HepG2 (cell line): ENCODE measurements around the gene AWAT1. TPM values are rescaled to one million over a fixed set of nuclear protein-coding genes. Genes with fewer than 3 reads are reported as not detected.
A peak's percentile ranks its signal among the peaks of the same experiment; 100 is the strongest.

Experiments
- ATAC-seq: fragments of 200-7000 bp; cut with Tn5 transposase; 3 replicates; pipeline ENCODE4 v1.9.1; 2020; ENCODE audit warnings: mild to moderate bottlenecking, moderate library complexity
- BruUV-seq: library from RNA; stranded (reverse); fragments of 400-500 nt; replicated peaks from 2 replicates; lab custom pipeline; 2021; lab: Mats Ljungman, UMichigan
- CTCF ChIA-PET: fragments of 300-600 bp; formaldehyde crosslinking; extraction: SDS; loops from one replicate; lab custom pipeline; 2021; ENCODE audit warnings: low total read pairs, inconsistent platforms, low intra/inter-chr PET ratio; lab: Yijun Ruan, JAX
- POLR2A ChIA-PET: fragments of 350-600 bp; sonication (Branson Sonifier 250); formaldehyde crosslinking; loops from one replicate; lab custom pipeline; 2020; ENCODE audit warnings: antibody characterized with exemption, inconsistent platforms; lab: Yijun Ruan, JAX
- DNase-seq: peaks from one replicate; pipeline ENCODE4 v3.0.0-alpha.2; 2015; ENCODE audit warnings: low spot score
- FAIRE-seq: peaks from 3 replicates; lab custom pipeline; 2011; peaks lifted over from hg19 to GRCh38; lab: Jason Lieb, UNC
- H2AFZ ChIP-seq: one replicate; pipeline ENCODE4 v1.6.1; 2011; ENCODE audit warnings: low read length, inconsistent platforms
- H3K27ac ChIP-seq: fragments of 300-600 bp; 3 replicates; pipeline ENCODE4 v1.8.0; 2011; ENCODE audit warnings: mixed run types, mild to moderate bottlenecking, mixed read lengths, low read length, inconsistent platforms; ENCODE audit not compliant: insufficient read depth; ENCODE audit errors: extremely low read length
- H3K27me3 ChIP-seq, 2 experiments: fragments of 200-600 bp in 1 of 2; 2 replicates in 1 of 2; 3 replicates in 1 of 2; pipeline versions ENCODE4 v1.6.0 to v1.8.0; 2011; ENCODE audit warnings: low read length in 2 of 2, mild to moderate bottlenecking in 2 of 2, moderate library complexity in 2 of 2, inconsistent platforms in 1 of 2; ENCODE audit not compliant: insufficient read depth in 2 of 2, control insufficient read depth in 1 of 2
- H3K36me3 ChIP-seq, 2 experiments: fragments of 200-600 bp in 1 of 2; replicated peaks in 1 of 2; 2 replicates in 1 of 2; 3 replicates in 1 of 2; pipeline versions ENCODE4 v1.5.1 to v1.8.0; 2011; ENCODE audit warnings: low read length in 2 of 2, inconsistent platforms in 1 of 2; ENCODE audit not compliant: insufficient read depth in 2 of 2, control insufficient read depth in 1 of 2
- H3K4me1 ChIP-seq: 2 replicates; pipeline ENCODE4 v1.5.1; 2012; ENCODE audit warnings: low read length, inconsistent platforms; ENCODE audit not compliant: insufficient read depth
- H3K4me2 ChIP-seq: 2 replicates; pipeline ENCODE4 v1.6.0; 2011; ENCODE audit warnings: low read depth, low read length, inconsistent platforms
- H3K4me3 ChIP-seq, 3 experiments: fragments of 200-600 bp in 1 of 3; sonication (generic), shearing (Covaris generic) in 1 of 3; replicated peaks in 1 of 3; 2 replicates each; pipeline ENCODE4 v1.5.1; 2011 to 2016; ENCODE audit warnings: low read length in 3 of 3, inconsistent platforms in 2 of 3, low read depth in 2 of 3, mild to moderate bottlenecking in 2 of 3, control low read depth in 1 of 3, mixed read lengths in 1 of 3; ENCODE audit not compliant: insufficient read depth in 1 of 3
- H3K79me2 ChIP-seq: one replicate; pipeline ENCODE4 v1.6.1; 2011; ENCODE audit warnings: low read length, inconsistent platforms; ENCODE audit not compliant: insufficient read depth
- H3K9ac ChIP-seq: 2 replicates; pipeline ENCODE4 v1.6.0; 2011; ENCODE audit warnings: mild to moderate bottlenecking, low read depth, low read length, inconsistent platforms; ENCODE audit not compliant: insufficient read depth
- H3K9me3 ChIP-seq: 2 replicates; pipeline ENCODE4 v1.5.1; 2012; ENCODE audit warnings: mild to moderate bottlenecking, low read length
- H4K20me1 ChIP-seq: 2 replicates; pipeline ENCODE4 v1.6.0; 2011; ENCODE audit warnings: inconsistent platforms, mild to moderate bottlenecking, low read length, moderate library complexity; ENCODE audit not compliant: insufficient read depth
- SMAD9 ChIP-seq: sonication (generic); formaldehyde crosslinking; IDR thresholded peaks from 2 replicates; pipeline ENCODE4 v1.5.1; 2020; ENCODE audit warnings: mild to moderate bottlenecking, missing genetic modification reagents
- TOE1 ChIP-seq: sonication (generic); formaldehyde crosslinking; IDR thresholded peaks from 2 replicates; pipeline ENCODE4 v1.4.0; 2020; ENCODE audit warnings: mild to moderate bottlenecking, missing genetic modification reagents
- WGBS: methylation state at CpG from one replicate; pipeline ENCODE4 v1.1.6; 2017; ENCODE audit warnings: low lambda C conversion rate; 5-methylcytosine and 5-hydroxymethylcytosine counted together
- in situ Hi-C: cut with HindIII; loops from 2 replicates; pipeline ENCODE4 v1.10.0; 2017; ENCODE audit warnings: low pct_unique_long_range_greater_than_20kb; ENCODE audit not compliant: extremely low pct_ligation_motif_present
- intact Hi-C: fragments of 100-400 bp; cut with micrococcal nuclease; formaldehyde crosslinking; loops from one replicate; pipeline ENCODE4 v1.10.0; 2022; ENCODE audit not compliant: unreplicated experiment
- polyA plus RNA-seq, 8 experiments: library from polyadenylated mRNA; depleted of rRNA in 3 of 8; stranded (reverse) in 7 of 8; unstranded in 1 of 8; fragments of >200 nt; fragmentation: Illumina TruSeq in 4 of 8; extraction: Trizol in 4 of 8; gene quantifications; 2 replicates each; pipeline versions ENCODE4 v1.2.1 to v1.2.3, GENCODE V29; 2011 to 2016; ENCODE audit warnings: low read depth in 4 of 8, missing spikeins in 1 of 8, mixed read lengths in 1 of 8; ENCODE audit not compliant: insufficient read depth in 1 of 8
- total RNA-seq, 5 experiments: library from RNA; depleted of rRNA; stranded (reverse); fragments of >200 nt; fragmentation: Illumina TruSeq; extraction: Trizol; gene quantifications; 2 replicates each; pipeline ENCODE4 v1.2.3, GENCODE V29; 2016; ENCODE audit warnings: low read depth in 1 of 5
- TF ChIP-seq, protein P1 (sequence below), 2 experiments: IDR thresholded peaks; 2 replicates each; pipeline ENCODE4 v1.6.1; 2011 to 2012; ENCODE audit warnings: low read length in 2 of 2, borderline replicate concordance in 1 of 2, low read depth in 1 of 2, mild to moderate bottlenecking in 1 of 2, moderate library complexity in 1 of 2
- TF ChIP-seq, protein P2 (sequence below): sonication (generic); formaldehyde crosslinking; IDR thresholded peaks from 2 replicates; pipeline ENCODE4 v1.4.0; 2020; ENCODE audit warnings: missing genetic modification reagents, borderline replicate concordance

AWAT1 gene
- total and polyA plus RNA-seq, 2 of the 13 experiments (the other 11 are each of a cell fraction or from before 2014, with no cell fraction given) = not detected

DNA sequence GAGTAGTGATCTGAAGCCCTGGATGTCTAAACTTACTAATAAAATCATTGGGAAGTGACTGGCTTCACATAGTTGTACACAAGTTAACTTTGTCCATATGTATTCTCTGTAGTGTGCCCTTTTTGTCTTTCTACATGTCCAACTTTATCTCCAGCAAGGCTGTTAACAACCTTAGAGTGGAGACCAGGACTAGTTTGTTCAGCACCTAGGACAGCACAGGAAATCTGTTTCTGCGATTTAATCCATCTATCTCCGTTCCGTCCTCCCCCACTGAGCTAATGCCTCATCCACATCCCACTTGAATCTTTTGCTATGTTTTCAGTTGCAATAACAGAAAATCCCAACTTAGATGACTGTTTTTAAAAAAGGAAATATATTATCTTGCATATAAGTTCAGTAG lies 30.3 kb downstream of the AWAT1 start:
- FAIRE-seq = no peak
- Histone ChIP-seq H4K20me1 (no peaks in the 10 kb centered on the region), H3K27ac (no peak overlapping the region), H3K4me3 (no peak overlapping the region), H3K79me2 (no peaks in the 10 kb centered on the region), H3K9ac (no peak overlapping the region), H3K27me3 (no peaks in the 10 kb centered on the region), H3K9me3 (no peaks in the 10 kb centered on the region), H3K36me3 (no peaks in the 10 kb centered on the region), H3K4me2 (no peak overlapping the region), H2AFZ (no peak overlapping the region), H3K4me1 (no peaks in the 10 kb centered on the region)
- TF ChIP-seq, protein P1, sequence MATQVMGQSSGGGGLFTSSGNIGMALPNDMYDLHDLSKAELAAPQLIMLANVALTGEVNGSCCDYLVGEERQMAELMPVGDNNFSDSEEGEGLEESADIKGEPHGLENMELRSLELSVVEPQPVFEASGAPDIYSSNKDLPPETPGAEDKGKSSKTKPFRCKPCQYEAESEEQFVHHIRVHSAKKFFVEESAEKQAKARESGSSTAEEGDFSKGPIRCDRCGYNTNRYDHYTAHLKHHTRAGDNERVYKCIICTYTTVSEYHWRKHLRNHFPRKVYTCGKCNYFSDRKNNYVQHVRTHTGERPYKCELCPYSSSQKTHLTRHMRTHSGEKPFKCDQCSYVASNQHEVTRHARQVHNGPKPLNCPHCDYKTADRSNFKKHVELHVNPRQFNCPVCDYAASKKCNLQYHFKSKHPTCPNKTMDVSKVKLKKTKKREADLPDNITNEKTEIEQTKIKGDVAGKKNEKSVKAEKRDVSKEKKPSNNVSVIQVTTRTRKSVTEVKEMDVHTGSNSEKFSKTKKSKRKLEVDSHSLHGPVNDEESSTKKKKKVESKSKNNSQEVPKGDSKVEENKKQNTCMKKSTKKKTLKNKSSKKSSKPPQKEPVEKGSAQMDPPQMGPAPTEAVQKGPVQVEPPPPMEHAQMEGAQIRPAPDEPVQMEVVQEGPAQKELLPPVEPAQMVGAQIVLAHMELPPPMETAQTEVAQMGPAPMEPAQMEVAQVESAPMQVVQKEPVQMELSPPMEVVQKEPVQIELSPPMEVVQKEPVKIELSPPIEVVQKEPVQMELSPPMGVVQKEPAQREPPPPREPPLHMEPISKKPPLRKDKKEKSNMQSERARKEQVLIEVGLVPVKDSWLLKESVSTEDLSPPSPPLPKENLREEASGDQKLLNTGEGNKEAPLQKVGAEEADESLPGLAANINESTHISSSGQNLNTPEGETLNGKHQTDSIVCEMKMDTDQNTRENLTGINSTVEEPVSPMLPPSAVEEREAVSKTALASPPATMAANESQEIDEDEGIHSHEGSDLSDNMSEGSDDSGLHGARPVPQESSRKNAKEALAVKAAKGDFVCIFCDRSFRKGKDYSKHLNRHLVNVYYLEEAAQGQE (IDR thresholded peaks at IDR 0.05; ENCODE audit: borderline replicate concordance in 1 of 2, low read depth in 1 of 2, low read length in 2 of 2) = peak in 1 of 2 experiments; percentile 82
- TF ChIP-seq TOE1 (CRISPR knock-in tag) (no peak), SMAD9 (no peak)
- ATAC-seq = no peak
- ChIA-PET CTCF (no interaction called here), POLR2A (no interaction called here)
- BruUV-seq = no TSS peak
- in situ Hi-C loops = loop anchor here (10.0 kb wide), 1 partner anchor 60 kb away; no protein-coding TSS in a partner anchor
- 58% methylated on average over 3 of the region's 3 CpGs for WGBS
- no peak for DNase-seq
- intact Hi-C loops = no loop called here

DNA sequence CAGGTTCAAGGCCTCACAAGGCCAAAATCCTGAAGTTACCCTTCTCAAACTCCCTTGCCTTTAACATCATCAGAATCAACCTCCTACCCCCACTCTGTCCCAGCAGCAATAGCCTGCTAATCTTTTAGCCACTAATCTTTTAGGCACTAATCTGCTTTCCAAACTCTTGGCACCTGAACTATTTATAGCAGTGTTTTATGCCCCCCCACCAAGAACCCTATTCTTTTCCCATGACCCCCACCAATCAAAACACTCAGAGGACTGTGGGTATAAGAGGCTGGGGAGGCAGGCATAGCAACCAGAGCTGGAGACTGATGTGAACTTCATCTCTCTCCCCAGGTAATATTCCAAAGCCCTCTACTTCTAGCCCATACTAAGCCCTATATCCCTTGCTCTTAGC lies 33.6 kb downstream of the AWAT1 start, which contains the start of gene ARR3:
Gene ARR3, plus strand, starts transcription at position 301 of the 400 bp plus-strand sequence. CDS start 1,052 bp downstream, outside the sequence.
- TF ChIP-seq, protein P2, sequence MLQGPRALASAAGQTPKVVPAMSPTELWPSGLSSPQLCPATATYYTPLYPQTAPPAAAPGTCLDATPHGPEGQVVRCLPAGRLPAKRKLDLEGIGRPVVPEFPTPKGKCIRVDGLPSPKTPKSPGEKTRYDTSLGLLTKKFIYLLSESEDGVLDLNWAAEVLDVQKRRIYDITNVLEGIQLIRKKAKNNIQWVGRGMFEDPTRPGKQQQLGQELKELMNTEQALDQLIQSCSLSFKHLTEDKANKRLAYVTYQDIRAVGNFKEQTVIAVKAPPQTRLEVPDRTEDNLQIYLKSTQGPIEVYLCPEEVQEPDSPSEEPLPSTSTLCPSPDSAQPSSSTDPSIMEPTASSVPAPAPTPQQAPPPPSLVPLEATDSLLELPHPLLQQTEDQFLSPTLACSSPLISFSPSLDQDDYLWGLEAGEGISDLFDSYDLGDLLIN (CRISPR knock-in tag) = no peak
- TF ChIP-seq, all 625 proteins: peak for 0
- intact Hi-C loops = no loop called here
- in situ Hi-C loops = loop anchor here (10.0 kb wide), 1 partner anchor 63 kb away; no protein-coding TSS in a partner anchor
- no peaks in the 10 kb centered on the region for H3K9me3 ChIP-seq
- ATAC-seq = no peak
- no peak within 1 kb of the TSS for H2AFZ ChIP-seq
- H3K36me3 ChIP-seq = no peaks in the 10 kb centered on the region
- no peak within 1 kb of the TSS for H3K4me2 ChIP-seq
- CTCF ChIA-PET = no interaction called here
- H3K9ac ChIP-seq = no peak within 1 kb of the TSS
- no peaks in the 10 kb centered on the region for H4K20me1 ChIP-seq
- no peak within 1 kb of the TSS for H3K4me3 ChIP-seq
- no peaks in the 10 kb centered on the region for H3K79me2 ChIP-seq
- no peak for FAIRE-seq
- no peaks in the 10 kb centered on the region for H3K4me1 ChIP-seq
- H3K27ac ChIP-seq = no peak within 1 kb of the TSS
- H3K27me3 ChIP-seq = no peaks in the 10 kb centered on the region
- no TSS peak for BruUV-seq
- POLR2A ChIA-PET = no interaction called here
- no peak for DNase-seq
